ENCODE data around the gene RPUSD4. TPM values are rescaled to one million over a fixed set of nuclear protein-coding genes. Genes with fewer than 3 reads are reported as not detected.

The RPUSD4 gene, protein sequence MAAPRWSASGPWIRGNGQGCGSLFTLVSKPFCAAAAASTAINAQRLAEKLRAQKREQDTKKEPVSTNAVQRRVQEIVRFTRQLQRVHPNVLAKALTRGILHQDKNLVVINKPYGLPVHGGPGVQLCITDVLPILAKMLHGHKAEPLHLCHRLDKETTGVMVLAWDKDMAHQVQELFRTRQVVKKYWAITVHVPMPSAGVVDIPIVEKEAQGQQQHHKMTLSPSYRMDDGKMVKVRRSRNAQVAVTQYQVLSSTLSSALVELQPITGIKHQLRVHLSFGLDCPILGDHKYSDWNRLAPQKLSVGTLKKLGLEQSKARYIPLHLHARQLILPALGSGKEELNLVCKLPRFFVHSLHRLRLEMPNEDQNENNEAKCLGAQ
- total RNA-seq (2021; ENCODE audit: unreplicated experiment) (40.1 TPM), Bru-seq, nascent RNA (percentile 88 among the genes with signal in this experiment), BruChase-seq, experiment 1, labeled RNA remaining after a 6-hour chase (percentile 89 among the genes with signal in this experiment), BruChase-seq, experiment 2, labeled RNA remaining after a 2-hour chase (percentile 92 among the genes with signal in this experiment)
- 31.0 and 35.5 TPM in 2 replicates for polyA plus RNA-seq (2012)
- long read RNA-seq, transcript RPUSD4-201 (7 exons, 2,512 nt) = major isoform, 94 of 108 reads
- long read RNA-seq, partial matches to known transcripts = 1 of 108 reads
- long read RNA-seq, other reads (novel, unspliced or antisense) = 12 of 108 reads

DNA sequence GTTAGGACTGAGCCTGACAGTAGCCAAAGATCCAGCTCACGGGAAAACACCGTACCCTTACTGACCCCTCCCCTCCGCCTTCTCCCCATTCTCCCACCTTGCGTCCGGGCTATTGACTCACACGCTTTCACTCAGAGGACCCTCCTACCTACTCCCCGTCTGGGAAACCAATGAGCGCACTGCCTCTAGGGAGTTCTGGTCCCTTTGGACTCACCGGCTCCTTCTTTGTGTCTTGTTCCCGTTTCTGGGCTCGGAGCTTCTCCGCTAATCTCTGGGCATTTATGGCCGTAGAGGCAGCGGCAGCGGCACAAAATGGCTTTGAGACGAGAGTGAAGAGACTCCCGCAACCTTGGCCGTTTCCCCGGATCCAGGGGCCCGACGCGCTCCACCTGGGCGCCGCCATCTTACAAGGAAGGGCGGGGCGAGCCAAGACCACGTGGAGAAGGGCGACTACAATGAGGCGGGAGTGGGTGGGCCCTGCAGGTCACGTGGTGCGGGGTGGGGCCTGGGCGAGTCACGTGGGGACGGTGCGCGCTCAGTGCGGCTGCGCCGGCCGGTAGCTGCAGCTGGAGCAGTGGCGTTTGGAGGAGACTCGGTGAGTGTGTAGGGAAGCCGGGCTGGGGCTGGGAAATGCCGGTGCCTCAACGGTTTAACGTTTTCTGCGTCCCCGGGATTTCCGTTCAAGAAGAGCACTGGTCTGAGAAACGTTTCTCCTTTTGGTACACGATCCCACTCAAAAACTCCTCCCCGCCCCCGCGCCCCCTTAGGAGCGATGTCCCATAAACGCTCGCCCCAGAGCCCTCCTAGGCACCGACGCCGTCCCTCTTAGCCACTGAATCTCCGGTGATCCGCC lies at the start of gene RPUSD4, which contains the start of gene FAM118B:
TSS of gene RPUSD4 (minus strand) at position 415 of the 853 bp plus-strand sequence. CDS start at position 403, 12 bp downstream.
TSS of gene FAM118B (plus strand) at position 547 of the 853 bp plus-strand sequence. CDS start 23,220 bp downstream, outside the sequence.
- no TSS peak for BruUV-seq (replicated peaks)
- H3K9me3 ChIP-seq (ENCODE audit: control insufficient read depth in 1 of 2, insufficient read depth in 1 of 2, low read depth in 1 of 2, low read length in 2 of 2) = no peaks in the 10 kb centered on the region
- intact Hi-C loops (cut with micrococcal nuclease) = loop anchor here (2.0 kb wide), 1 partner anchor 57 kb away; the partner anchor contains the start of genes FOXRED1 and SRPRA
- ATAC-seq = peak; percentile 90
- H3K79me2 ChIP-seq (ENCODE audit: insufficient read depth, low read length) = peaks cover 69% of the 10 kb centered on the region
- no peak within 1 kb of the TSS for H2AFZ ChIP-seq (ENCODE audit: low read depth, low read length, poor library complexity, severe bottlenecking)
- peaks cover 8 to 10% of the 10 kb centered on the region in 2 experiments; a peak in 3 of 4 replicates for H3K36me3 ChIP-seq (ENCODE audit: control insufficient read depth in 1 of 2, insufficient read depth in 2 of 2, low read length in 2 of 2)
- peak; percentile 87 for DNase-seq (ENCODE audit: low read depth, low spot score)
- peak within 1 kb of the TSS; percentile 73 to 99 for H3K4me3 ChIP-seq (replicated peaks in 1 of 2; ENCODE audit: low read depth in 1 of 2, low read length in 2 of 2)
- CTCF ChIA-PET = no interaction called here
- H3K27ac ChIP-seq (ENCODE audit: low read depth, low read length) = peak within 1 kb of the TSS; percentile 52
- no peaks in the 10 kb centered on the region for H4K20me1 ChIP-seq (ENCODE audit: insufficient read depth)
- peaks cover 4 to 14% of the 10 kb centered on the region in 2 experiments; a peak in 3 of 4 replicates for H3K4me1 ChIP-seq (ENCODE audit: control insufficient read depth in 1 of 2, insufficient read depth in 2 of 2, low read length in 2 of 2)
- H3K27me3 ChIP-seq (ENCODE audit: insufficient read depth, low read length) = no peaks in the 10 kb centered on the region
- peak within 1 kb of the TSS; percentile 69 for H3K9ac ChIP-seq (ENCODE audit: low read length)
- RAD21 ChIA-PET (ENCODE audit: low non-redundant PET in 1 of 2, low total read pairs in 2 of 2, uncharacterized antibody in 2 of 2, unreplicated experiment in 2 of 2) = no interaction called here
- H3K4me2 ChIP-seq (ENCODE audit: low read length) = peak within 1 kb of the TSS; percentile 75
- no peaks in the 10 kb centered on the region for H3K9me2 ChIP-seq (ENCODE audit: insufficient read depth)
- POLR2A ChIA-PET = no interaction called here
- TF ChIP-seq POLR2A (IDR thresholded peaks at IDR 0.05; ENCODE audit: borderline replicate concordance, extremely low read depth, insufficient read depth, insufficient read length) (peak; percentile 75), FOSL1 (IDR thresholded peaks at IDR 0.05; ENCODE audit: low read depth) (no peak), ZNF274 (IDR thresholded peaks at IDR 0.05; ENCODE audit: low read depth, low read length) (no peak), EZH2phosphoT487 (IDR thresholded peaks at IDR 0.05; ENCODE audit: borderline replicate concordance) (no peak), CEBPB (IDR thresholded peaks at IDR 0.05; ENCODE audit: low read depth) (no peak), EZH2 (IDR thresholded peaks at IDR 0.05) (no peak), YY1 (IDR thresholded peaks at IDR 0.05; ENCODE audit: extremely low read depth, insufficient replicate concordance, low read depth, low read length) (peak; percentile 99), ELF1 (IDR thresholded peaks at IDR 0.05; ENCODE audit: borderline replicate concordance, low read depth) (no peak), ZFX (IDR thresholded peaks at IDR 0.05) (no peak; the same call in 1 of the 2 replicates), EGR1 (IDR thresholded peaks at IDR 0.05; ENCODE audit: low read depth) (peak; percentile 79)
- TF ChIP-seq, protein P1, sequence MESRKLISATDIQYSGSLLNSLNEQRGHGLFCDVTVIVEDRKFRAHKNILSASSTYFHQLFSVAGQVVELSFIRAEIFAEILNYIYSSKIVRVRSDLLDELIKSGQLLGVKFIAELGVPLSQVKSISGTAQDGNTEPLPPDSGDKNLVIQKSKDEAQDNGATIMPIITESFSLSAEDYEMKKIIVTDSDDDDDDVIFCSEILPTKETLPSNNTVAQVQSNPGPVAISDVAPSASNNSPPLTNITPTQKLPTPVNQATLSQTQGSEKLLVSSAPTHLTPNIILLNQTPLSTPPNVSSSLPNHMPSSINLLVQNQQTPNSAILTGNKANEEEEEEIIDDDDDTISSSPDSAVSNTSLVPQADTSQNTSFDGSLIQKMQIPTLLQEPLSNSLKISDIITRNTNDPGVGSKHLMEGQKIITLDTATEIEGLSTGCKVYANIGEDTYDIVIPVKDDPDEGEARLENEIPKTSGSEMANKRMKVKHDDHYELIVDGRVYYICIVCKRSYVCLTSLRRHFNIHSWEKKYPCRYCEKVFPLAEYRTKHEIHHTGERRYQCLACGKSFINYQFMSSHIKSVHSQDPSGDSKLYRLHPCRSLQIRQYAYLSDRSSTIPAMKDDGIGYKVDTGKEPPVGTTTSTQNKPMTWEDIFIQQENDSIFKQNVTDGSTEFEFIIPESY (IDR thresholded peaks at IDR 0.05; ENCODE audit: extremely low read depth, insufficient replicate concordance, low read length) = peak; percentile 14
- TF ChIP-seq, protein P2, sequence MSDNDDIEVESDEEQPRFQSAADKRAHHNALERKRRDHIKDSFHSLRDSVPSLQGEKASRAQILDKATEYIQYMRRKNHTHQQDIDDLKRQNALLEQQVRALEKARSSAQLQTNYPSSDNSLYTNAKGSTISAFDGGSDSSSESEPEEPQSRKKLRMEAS (IDR thresholded peaks at IDR 0.05) = peak; percentile 99
- TF ChIP-seq, protein P3, sequence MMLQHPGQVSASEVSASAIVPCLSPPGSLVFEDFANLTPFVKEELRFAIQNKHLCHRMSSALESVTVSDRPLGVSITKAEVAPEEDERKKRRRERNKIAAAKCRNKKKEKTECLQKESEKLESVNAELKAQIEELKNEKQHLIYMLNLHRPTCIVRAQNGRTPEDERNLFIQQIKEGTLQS (IDR thresholded peaks at IDR 0.05) = no peak
- TF ChIP-seq, protein P4, sequence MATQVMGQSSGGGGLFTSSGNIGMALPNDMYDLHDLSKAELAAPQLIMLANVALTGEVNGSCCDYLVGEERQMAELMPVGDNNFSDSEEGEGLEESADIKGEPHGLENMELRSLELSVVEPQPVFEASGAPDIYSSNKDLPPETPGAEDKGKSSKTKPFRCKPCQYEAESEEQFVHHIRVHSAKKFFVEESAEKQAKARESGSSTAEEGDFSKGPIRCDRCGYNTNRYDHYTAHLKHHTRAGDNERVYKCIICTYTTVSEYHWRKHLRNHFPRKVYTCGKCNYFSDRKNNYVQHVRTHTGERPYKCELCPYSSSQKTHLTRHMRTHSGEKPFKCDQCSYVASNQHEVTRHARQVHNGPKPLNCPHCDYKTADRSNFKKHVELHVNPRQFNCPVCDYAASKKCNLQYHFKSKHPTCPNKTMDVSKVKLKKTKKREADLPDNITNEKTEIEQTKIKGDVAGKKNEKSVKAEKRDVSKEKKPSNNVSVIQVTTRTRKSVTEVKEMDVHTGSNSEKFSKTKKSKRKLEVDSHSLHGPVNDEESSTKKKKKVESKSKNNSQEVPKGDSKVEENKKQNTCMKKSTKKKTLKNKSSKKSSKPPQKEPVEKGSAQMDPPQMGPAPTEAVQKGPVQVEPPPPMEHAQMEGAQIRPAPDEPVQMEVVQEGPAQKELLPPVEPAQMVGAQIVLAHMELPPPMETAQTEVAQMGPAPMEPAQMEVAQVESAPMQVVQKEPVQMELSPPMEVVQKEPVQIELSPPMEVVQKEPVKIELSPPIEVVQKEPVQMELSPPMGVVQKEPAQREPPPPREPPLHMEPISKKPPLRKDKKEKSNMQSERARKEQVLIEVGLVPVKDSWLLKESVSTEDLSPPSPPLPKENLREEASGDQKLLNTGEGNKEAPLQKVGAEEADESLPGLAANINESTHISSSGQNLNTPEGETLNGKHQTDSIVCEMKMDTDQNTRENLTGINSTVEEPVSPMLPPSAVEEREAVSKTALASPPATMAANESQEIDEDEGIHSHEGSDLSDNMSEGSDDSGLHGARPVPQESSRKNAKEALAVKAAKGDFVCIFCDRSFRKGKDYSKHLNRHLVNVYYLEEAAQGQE (IDR thresholded peaks at IDR 0.05; ENCODE audit: low read depth) = no peak

Data from HCT116 (cell line).